Fibroblast of villous mesenchyme (primary cell): ENCODE data around the gene SNTA1. TPM values are rescaled to one million over a fixed set of nuclear protein-coding genes. Genes with fewer than 3 reads are reported as not detected.
"Not testable (repeated sequence)": the region's sequence is repeated elsewhere in the genome, so short reads cannot be mapped to it uniquely, and the experiment has no call there.

ENCODE experiments used
- DNase-seq: peaks from one replicate; pipeline ENCODE4 v3.0.0-alpha.2; 2010; ENCODE audit warnings: low read depth
- H3K4me3 ChIP-seq: 2 replicates; pipeline ENCODE4 v1.5.1; 2011; ENCODE audit warnings: low read depth, mild to moderate bottlenecking, low read length
- total RNA-seq: library from RNA; depleted of rRNA; stranded (reverse); fragments of >200 nt; gene quantifications from 2 replicates; pipeline ENCODE4 v1.2.3, GENCODE V29; 2012
- TF ChIP-seq, protein P1 (sequence below): IDR thresholded peaks from 2 replicates; pipeline ENCODE4 v1.5.1; 2012; ENCODE audit warnings: low read depth, mild to moderate bottlenecking, low read length; ENCODE audit not compliant: insufficient read depth

Gene SNTA1
- total RNA-seq, 1 donor = 6.0 TPM

DNA sequence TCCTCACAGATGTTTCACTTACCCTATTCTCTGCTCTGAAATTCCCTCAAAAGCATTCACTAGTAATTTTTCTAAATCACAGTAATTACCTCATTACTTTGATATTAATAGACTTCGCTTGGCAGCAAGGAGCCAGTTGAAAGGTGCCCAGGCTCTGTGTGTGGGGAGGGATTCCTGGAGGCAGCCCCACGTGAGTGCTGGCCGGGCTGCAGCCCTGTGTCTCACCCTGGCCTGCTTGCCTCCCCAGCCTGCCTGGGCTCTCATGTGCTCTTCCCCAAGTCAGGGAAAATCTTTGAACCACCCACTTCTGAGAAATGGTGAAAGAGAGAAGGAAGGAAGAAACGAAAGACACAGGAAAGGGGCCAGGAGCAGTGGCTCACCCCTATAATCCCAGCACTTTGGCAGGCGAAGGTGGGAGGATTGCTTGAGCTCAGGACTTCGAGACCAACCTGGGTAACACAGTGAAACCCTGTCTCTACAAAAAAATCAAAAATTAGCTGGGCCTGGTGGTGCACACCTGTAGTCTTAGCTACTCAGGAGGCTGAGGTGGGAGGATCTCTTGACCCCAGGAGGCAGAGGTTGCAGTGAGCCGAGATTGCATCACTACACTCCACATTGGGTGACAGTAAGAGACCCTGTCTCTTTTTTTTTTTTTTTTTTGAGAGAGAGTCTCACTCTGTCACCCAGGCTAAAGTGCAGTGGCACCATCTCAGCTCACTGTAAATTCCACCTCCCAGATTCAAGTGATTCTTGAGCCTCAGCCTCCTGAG is 20.0 kb upstream of the SNTA1 start:
- no peak for DNase-seq
- TF ChIP-seq, protein P1, sequence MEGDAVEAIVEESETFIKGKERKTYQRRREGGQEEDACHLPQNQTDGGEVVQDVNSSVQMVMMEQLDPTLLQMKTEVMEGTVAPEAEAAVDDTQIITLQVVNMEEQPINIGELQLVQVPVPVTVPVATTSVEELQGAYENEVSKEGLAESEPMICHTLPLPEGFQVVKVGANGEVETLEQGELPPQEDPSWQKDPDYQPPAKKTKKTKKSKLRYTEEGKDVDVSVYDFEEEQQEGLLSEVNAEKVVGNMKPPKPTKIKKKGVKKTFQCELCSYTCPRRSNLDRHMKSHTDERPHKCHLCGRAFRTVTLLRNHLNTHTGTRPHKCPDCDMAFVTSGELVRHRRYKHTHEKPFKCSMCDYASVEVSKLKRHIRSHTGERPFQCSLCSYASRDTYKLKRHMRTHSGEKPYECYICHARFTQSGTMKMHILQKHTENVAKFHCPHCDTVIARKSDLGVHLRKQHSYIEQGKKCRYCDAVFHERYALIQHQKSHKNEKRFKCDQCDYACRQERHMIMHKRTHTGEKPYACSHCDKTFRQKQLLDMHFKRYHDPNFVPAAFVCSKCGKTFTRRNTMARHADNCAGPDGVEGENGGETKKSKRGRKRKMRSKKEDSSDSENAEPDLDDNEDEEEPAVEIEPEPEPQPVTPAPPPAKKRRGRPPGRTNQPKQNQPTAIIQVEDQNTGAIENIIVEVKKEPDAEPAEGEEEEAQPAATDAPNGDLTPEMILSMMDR = no peak
- no peak overlapping the region for H3K4me3 ChIP-seq

DNA sequence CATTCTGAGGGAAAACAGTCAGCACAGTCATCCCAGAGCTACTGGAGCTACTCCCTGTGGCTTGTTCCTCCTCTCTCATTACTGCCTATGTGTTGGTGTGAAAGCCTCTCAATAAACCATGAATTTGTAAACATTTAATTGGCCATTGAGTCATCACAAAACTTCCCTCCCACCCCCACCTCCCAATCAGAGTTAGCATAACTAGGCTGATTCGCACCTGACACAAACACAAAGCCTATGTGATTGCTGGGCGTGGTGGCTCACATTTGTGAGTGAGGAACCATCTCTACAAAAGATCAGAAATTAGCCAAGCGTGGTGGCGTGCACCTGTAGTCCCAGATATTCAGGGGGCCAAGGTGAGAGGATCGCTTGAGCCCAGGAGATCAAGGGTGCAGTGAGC is 17.1 kb upstream of the SNTA1 start:
- H3K4me3 ChIP-seq = no peak overlapping the region
- TF ChIP-seq, protein P1 = no peak
- DNase-seq = no peak

GRCh38 chr20:33459599-33459998 is 16.0 kb upstream of the SNTA1 start:
- DNase-seq = no peak
- TF ChIP-seq, protein P1 = no peak
- no peak overlapping the region for H3K4me3 ChIP-seq

DNA sequence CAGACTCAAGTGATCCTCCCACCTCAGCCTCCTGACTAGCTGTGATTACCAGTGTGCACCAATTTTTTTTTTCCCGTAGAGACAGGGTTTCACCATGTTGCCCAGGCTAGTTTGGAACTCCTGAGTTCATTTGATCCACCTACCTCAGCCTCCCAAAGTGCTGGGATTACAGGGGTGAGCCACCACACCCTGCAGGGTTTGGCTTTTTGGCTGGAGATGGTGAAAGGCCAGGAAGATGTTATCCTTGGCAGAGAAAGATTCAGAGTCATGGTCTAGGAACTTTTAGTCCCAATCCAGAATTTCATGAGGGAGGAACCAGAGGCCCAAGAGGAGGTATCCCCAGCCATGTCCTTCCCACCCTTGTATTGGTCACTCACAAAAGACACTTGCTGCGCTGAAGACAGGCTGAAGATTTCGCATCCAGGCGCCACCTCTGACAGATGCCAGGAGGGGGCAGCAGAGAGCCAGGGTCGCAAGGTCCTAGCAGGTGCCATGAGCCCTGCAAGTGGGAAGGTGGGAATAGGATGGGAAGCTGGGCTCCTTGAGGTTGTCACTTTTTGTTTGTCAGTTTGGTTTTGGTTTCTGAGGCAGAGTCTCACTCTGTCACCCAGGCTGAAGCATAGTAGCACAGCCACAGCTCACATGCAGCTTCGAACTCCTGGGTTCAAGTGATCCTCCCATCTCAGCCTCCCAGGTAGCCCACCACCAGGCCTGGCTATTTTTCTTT is 13.5 kb upstream of the SNTA1 start:
- peak; percentile 80 for DNase-seq
- H3K4me3 ChIP-seq = not testable (repeated sequence)
- TF ChIP-seq, protein P1 = peak; percentile 97

DNA sequence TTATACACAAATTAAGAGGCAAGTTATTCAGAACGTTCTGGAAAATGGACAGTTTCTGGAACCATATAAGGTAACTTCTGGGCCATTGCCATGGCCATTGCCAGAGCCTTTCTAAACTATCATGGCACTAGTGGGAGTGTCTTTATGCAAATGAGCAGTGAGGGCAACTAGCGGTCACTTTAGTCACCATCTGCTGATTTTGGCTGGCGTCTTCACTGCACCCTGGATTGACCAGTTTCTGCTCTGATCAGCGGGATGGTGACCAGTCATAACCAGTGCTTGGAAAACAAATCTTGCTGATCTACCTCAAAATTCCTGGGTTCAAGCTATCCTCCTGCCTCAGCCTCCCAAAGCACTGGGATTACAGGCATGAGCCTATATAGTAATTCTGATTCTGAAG is 7.3 kb upstream of the SNTA1 start:
- H3K4me3 ChIP-seq = no peak overlapping the region
- DNase-seq = no peak
- TF ChIP-seq, protein P1 = no peak

DNA sequence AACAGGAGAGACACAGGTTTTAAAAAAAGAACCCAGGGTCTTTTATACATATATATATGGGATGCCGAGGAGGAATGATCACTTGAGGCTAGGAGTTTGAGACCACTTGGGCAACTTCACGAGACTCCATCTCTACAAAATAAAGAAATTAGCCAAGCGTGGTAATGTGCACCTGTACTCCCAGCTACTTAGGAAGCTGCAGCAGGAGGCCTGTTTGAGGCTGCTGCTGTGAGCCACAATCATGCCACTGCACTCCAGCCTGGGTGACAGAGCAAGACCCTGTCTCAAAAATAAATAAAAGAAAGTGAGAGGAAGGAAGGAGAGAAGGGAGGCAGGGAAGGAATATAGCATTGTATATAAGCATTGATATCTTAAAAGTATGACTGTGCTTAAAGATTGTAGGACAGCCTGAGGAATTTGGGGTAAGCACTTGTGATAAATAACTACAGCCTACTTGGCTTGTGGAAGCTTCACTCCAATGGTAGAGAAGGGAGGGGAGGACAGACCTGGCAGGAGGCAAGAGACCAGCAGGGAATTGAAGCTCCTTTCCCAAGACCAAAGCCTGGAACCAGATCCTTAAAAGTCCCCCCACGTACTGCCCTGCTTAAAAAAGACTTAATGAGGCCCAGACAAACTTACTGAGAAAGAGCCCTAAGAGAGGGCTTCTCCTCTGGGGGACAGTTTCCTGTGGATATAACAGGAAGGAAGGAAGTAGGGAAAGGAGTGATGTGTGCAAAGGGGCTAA is 2.5 kb upstream of the SNTA1 start:
- no peak for DNase-seq
- no peak overlapping the region for H3K4me3 ChIP-seq
- TF ChIP-seq, protein P1 = no peak
